Measurements from ENCODE around the gene FKRP.
"Not testable (repeated sequence)": the region's sequence is repeated elsewhere in the genome, so short reads cannot be mapped to it uniquely, and the experiment has no call there.

- not testable (repeated sequence) for TF ChIP-seq CTCF, POLR2A (IDR thresholded peaks at IDR 0.05)
These were observed 22.9 kb downstream of the FKRP start for GRCh38 chr19:46768746-46769145.
